ENCODE data around the gene AVPI1.
"Not testable (repeated sequence)": the region's sequence is repeated elsewhere in the genome, so short reads cannot be mapped to it uniquely, and the experiment has no call there.

AVPI1 gene

DNA sequence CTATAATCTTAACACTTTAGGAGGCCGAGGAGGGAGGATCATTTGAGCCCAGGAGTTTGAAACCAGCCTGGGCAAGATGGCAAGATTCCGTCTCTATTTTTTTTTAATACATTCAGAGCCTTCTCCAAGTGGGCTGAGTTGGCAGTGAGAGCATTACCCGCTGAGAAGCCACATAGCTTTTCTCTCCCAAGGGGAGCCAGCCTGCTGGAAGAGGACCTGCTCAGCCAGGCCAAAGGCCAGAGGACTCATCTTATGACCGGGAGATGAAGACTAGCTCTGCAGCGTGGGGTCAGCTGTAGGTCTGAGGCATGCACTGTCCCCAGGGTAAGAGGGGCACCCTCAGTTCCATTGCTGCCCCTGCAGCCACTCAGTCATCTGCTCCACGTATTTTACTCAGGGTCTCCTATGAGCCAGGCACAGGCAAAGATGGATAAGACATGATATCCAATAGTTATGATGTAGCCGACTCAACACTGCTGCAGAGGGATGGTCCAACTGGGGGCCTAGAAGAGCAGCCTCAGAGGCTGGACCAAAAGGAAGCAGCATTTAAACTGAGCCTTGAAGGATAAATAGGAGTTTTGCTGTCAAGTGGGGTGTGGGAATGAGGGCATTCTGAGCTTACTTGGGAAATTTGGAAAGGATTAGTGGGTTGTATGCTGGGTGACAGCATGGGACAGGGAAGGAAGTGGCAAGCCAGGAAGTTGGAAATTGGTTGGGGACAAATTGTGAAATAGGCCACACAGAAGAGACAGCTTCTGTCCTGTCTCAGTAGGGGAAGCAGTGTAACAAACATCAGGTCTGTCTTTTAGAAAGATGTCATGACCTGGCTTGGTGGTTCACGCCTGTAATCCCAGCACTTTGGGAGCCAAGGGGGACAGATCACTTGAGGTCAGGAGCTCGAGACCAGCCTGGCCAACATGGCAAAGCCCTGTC lies 24.9 kb upstream of the AVPI1 start:
- no peak for DNase-seq

- DNase-seq, result peak; percentile 74
These were observed 22.2 kb upstream of the AVPI1 start for GRCh38 chr10:97708976-97709946.

- no peak for DNase-seq
These were observed 21.1 kb upstream of the AVPI1 start for GRCh38 chr10:97708167-97708566.

DNA sequence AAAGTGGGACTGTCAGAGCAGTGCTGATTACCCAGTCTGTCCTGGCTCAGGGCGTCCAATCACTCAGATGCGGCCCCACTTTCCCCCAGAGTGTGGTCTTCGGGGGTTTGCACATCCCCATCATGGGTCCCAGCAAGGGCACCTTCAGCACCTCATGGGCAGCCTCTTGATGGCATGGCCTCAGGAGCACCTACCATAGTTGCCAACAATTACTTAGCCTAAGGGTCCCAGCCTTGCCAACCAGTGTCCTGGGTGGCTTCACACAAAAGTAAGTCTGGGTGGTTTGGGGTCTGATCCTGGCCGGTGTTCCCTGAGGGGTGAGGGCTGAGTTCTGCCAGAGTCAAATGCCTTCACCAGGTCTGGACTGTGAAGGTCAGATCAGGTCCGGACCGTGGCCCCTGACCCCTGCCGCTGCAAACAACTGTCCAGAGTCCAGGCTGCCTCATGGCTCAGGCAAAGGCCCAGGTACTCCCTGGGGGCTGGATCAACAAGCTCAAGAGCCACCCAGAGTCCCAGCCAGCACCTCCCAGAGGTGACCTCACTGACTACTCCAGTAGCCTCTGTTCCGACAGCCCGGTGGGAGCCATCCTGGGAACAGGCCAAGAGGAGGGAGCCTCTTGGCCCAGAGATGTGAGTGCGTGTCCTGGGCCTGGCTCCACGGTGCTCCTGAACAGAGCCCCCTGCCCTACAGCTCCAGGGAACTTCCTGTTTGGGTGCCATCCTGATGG lies 20.3 kb upstream of the AVPI1 start:
- DNase-seq, result no peak

DNA sequence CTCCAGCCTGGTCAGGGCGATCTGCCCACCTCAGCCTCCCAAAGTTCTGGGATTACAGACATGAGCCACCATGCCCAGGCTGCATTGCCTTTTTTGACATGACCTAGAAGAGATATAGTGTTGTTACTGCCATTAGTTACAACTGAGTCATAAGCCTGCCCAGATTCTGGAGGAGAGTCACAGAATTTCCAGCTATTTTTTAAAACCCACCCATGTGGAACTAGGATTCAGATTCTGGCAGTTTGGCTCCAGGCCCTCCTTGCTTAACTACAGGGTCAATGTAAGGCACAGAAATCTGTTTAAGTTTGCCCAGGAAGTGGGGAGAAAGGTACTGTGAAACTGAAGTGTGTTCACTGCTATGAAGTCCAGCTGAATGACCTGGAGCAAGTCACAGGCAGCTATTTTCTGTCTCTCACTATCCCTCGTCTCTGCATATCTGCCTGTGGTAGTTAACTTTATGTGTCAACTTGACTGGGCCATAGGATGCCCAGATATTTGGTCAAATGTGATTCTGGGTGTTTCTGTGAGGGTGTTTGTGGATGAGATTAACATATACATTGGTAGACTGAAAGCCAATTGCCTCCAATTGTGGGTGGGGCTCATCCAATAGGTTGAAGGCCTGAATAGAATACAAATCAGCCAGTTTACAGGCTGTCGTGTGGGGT lies 18.1 kb upstream of the AVPI1 start:
- no peak for DNase-seq

DNA sequence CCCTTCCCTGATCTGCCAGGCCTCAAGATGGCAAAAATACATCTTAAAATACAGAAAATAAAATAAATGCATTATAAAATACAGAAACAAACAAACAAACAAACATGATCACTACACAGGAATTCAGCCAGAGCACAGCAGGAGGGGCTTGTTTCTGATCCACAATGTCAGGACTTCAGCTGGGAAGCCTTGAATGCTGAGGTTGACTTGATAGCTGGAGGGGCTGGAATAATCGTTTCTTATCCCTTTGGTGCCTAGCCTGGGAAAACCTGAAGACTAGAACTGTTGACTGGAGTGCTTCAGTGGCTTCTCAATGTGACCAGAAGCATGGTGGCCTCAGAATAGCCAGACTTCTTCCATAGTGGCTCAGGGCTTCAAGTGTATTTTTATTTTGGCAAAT lies 17.3 kb upstream of the AVPI1 start:
- DNase-seq, result no peak

- DNase-seq, result no peak
These were observed 16.5 kb upstream of the AVPI1 start for GRCh38 chr10:97703398-97704067.

DNA sequence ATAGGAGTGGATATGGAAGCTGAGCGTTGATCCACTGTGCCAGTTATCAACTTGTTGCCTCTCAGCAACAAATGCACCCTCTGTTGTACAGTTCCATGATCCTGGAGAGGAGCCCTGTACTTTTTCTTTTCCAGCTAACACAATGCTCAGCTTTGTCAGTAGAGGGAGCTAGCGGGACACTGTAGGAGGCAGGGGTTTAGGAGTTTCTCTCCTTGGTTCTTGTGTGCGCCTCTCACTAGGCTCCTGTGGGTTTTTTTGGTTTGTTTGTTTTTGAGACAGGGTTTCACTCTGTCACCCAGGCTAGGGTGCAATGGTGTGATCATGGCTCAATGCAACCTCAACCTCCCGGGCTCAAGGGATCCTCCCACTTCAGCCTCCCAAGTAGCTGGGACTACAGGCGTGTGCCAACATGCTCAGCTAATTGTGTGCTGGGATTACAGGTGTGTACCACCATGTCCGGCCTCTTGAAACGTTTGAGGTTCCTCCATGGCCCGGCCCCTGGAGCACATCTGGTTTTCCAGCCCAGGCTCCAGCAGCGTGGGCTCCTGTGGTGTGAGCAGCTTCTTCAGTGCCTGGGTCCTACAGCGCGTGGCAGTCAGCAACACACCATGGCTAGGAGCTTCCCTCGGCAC lies 14.5 kb upstream of the AVPI1 start:
- peak; percentile 68 for DNase-seq

DNA sequence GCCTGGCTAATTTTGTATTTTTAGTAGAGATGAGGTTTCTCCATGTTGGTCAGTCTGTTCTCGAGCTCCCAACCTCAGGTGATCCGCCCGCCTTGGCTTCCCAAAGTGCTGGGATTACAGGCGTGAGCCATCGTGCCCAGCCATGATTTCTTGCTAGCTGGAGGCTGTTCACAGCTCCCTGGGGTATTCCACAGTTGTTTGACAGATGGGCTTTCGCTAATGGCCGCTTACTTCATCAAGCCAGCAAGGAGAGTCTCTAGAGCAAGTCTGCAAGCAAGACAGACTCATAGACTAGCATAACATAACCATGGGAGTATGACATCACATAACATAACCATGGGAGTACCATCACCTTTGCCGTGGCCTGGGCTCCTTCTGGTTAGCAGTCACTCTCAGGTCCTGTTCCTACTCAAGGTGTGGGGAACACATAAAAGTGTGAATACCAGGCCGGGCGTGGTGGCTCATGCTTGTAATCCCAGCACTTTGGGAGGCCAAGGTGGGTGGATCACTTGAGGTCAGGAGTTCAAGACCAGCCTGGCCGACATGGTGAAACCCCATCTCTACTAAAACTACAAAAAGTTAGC lies 11.1 kb upstream of the AVPI1 start:
- DNase-seq, result not testable (repeated sequence)

DNA sequence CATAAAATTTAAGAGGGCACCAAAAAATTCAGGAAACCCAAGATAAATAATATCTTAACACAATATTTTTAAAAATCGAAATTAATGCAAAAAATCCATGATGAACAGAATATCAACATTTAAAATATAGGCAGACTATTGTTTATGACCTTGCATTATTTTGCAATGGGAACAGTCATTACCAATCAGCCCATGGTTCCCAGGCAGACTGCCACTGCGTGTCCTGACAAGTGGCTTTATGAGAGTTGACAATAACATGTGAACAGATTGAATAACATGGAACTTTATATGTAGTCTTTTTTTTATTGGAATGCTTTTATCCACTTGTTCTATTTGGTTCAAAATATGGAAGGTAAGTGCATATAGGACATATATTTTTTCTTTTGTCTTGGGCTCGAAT lies 3.1 kb upstream of the AVPI1 start:
- no peak for DNase-seq

- no peak for DNase-seq
These were observed 2.5 kb upstream of the AVPI1 start for GRCh38 chr10:97689559-97690020.

GRCh38 chr10:97687785-97688781 lies 1.0 kb upstream of the AVPI1 start:
- no peak for DNase-seq

- DNase-seq, result no peak
These were observed 610 bp downstream of the AVPI1 start for GRCh38 chr10:97686301-97686961.

GRCh38 chr10:97685395-97685958 lies 1.6 kb downstream of the AVPI1 start:
- DNase-seq, result no peak

DNA sequence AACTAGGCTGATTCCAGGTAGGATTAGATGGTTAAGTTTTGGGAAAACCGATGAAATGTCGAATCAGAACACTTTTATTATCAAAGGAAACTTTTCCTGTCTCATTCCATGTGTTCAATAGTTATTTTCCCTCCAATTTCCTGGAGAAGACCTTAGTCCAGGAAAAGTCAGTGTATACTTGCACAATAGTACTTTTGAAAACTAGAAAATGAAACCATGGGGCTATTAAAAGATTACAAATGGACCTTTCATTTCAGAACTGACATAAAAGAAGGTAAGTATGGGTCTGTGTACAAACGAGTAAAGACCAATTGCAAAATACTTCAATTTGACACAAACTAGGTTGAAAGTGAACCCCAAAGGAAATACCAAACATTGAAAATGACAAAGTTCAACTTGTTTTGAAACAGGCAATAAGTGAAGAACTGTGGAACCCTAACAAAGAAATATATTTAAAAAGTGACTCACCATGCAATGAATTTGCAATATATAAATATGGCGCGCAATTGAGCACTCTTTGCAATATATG lies 2.1 kb downstream of the AVPI1 start:
- no peak for DNase-seq

DNA sequence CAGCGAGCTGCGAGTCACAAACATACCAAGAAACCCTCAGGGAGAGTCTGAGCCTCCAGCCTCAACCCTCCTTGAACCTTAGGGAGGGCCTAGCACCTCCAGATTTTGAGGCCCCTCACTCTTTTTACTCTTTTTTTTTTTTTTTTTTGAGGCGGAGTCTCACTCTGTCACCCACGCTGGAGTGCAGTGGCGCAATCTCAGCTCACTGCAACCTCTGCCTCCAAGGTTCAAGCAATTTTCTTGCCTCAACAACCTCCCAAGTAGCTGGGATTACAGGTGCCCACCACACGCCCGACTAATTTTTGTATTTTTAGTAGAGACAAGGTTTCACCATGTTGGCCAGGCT lies 2.7 kb downstream of the AVPI1 start:
- DNase-seq, result not testable (repeated sequence)

GRCh38 chr10:97683556-97684367 lies 3.3 kb downstream of the AVPI1 start:
- DNase-seq, result no peak

Data from activated effector memory CD4-positive, alpha-beta T cell treated with anti-CD3 and anti-CD28 coated beads, Interleukin-2, amount 50 U/mL, for 16 hours (primary cell).